ENCODE measurements around the gene SBNO2.
A peak's percentile ranks its signal among the peaks of the same experiment; 100 is the strongest.
"Not testable (repeated sequence)": the region's sequence is repeated elsewhere in the genome, so short reads cannot be mapped to it uniquely, and the experiment has no call there.

The SBNO2 gene
- total RNA-seq, result 118 to 153 (median 123) reads per million in 4 donors

- DNase-seq, result peak; percentile 68 to 92 (median 82)
These were observed at the start of gene SBNO2 for GRCh38 chr19:1173845-1174809. SBNO2 (minus strand) TSS chr19:1174268; CDS start chr19:1154276, 19,992 bp downstream.

- DNase-seq, result no peak
These were observed 49.2 kb upstream of the SBNO2 start for GRCh38 chr19:1223018-1223855.

- DNase-seq, result no peak
These were observed 48.3 kb upstream of the SBNO2 start for GRCh38 chr19:1222394-1222793.

- DNase-seq, result no peak
These were observed 47.8 kb upstream of the SBNO2 start for GRCh38 chr19:1221904-1222255.

GRCh38 chr19:1220976-1221903, 47.2 kb upstream of the SBNO2 start:
- no peak for DNase-seq

- no peak for DNase-seq
These were observed 46.4 kb upstream of the SBNO2 start for GRCh38 chr19:1220477-1220930.

- DNase-seq, result no peak
These were observed 45.9 kb upstream of the SBNO2 start for GRCh38 chr19:1219786-1220476.

- no peak for DNase-seq
These were observed 44.9 kb upstream of the SBNO2 start for GRCh38 chr19:1218751-1219567.

- no peak for DNase-seq
These were observed 43.3 kb upstream of the SBNO2 start for GRCh38 chr19:1217366-1217765.

- no peak for DNase-seq
These were observed 42.7 kb upstream of the SBNO2 start for GRCh38 chr19:1216756-1217155.

- DNase-seq, result no peak
These were observed 41.0 kb upstream of the SBNO2 start for GRCh38 chr19:1214862-1215731.

- DNase-seq, result no peak
These were observed 40.3 kb upstream of the SBNO2 start for GRCh38 chr19:1214299-1214861.

GRCh38 chr19:1213391-1214286, 39.6 kb upstream of the SBNO2 start:
- DNase-seq, result peak in 3 of 5 donors; percentile 49 to 81 (median 50)

- DNase-seq, result no peak
These were observed 37.6 kb upstream of the SBNO2 start for GRCh38 chr19:1211494-1212234.

- no peak for DNase-seq
These were observed 36.1 kb upstream of the SBNO2 start for GRCh38 chr19:1210227-1210538.

- not testable (repeated sequence) for DNase-seq
These were observed 34.8 kb upstream of the SBNO2 start for GRCh38 chr19:1208830-1209229.

- peak in 1 of 5 donors; percentile 38 for DNase-seq
These were observed 32.9 kb upstream of the SBNO2 start for GRCh38 chr19:1206864-1207450.
